Measurements from ENCODE around the gene EMP2.

GRCh38 chr16:10519929-10520868 is 60.2 kb downstream of the EMP2 start:
- no peak for TF ChIP-seq EZH2 (IDR thresholded peaks at IDR 0.05; ENCODE audit: borderline replicate concordance)
- TF ChIP-seq CTCF (IDR thresholded peaks at IDR 0.05; ENCODE audit: poor library complexity), result no peak
- TF ChIP-seq EZH2phosphoT487 (IDR thresholded peaks at IDR 0.05; ENCODE audit: low read depth, severe bottlenecking, unreplicated experiment), result no peak
